GM18873 (cell line): ENCODE results near the gene DZANK1.
"Not testable (repeated sequence)": the region's sequence is repeated elsewhere in the genome, so short reads cannot be mapped to it uniquely, and the experiment has no call there.

ENCODE experiments used
- ATAC-seq: cut with Tn5 transposase; IDR thresholded peaks from one replicate; pipeline ENCODE4 v1.9.1; 2021; ENCODE audit warnings: mild to moderate bottlenecking, moderate library complexity, moderate number of reproducible peaks; ENCODE audit not compliant: unreplicated experiment, low FRiP score

The DZANK1 gene

GRCh38 chr20:18466894-18467730 lies at the start of gene DZANK1, which contains the start of gene POLR3F:
DZANK1 (minus strand) TSS chr20:18467030; CDS start chr20:18465358, 1,672 bp downstream.
POLR3F (plus strand) TSS chr20:18467390; CDS start chr20:18467507, 117 bp downstream.
- peak; percentile 94 for ATAC-seq

DNA sequence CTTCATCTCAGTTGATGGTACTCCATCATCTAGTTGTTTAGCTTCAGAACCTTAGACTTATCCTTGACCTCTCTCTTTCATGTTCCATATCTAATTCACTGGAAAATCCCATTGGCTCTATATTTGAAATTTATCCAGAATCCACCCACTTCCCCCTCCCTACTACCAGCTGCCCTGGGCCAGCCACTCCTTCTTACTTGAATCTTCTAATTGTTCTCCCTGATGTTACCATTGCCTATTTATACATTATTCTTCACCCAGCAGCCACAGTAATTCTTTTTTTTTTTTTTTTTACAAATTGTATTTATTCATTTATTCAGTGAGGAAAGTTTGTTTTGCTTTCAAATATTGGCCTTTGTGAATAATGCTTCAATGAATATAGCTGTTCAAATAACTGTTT lies 49.1 kb upstream of the DZANK1 start:
- ATAC-seq, result no peak

DNA sequence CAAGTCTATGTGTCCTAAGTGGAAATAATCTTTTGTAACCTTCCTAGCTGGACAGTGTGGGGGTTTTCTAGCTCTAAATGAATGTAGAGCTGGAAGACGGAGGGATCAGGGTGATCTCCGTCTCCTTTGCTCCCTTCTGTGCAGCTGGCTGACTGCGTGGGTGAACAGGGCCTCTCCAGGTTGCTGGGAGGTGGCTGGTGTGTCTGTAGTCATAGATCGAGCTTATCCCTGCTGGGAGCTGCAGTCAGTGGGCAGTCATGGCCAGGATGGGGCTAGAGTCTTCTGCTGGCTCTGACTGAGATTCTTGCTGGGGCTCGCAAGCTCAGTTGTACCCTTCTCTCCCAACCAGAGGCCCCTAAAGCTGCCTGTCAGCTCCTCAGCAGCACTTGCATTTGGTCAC lies 47.3 kb upstream of the DZANK1 start:
- no peak for ATAC-seq

- ATAC-seq, result no peak
These were observed 46.4 kb upstream of the DZANK1 start for GRCh38 chr20:18513208-18513607.

DNA sequence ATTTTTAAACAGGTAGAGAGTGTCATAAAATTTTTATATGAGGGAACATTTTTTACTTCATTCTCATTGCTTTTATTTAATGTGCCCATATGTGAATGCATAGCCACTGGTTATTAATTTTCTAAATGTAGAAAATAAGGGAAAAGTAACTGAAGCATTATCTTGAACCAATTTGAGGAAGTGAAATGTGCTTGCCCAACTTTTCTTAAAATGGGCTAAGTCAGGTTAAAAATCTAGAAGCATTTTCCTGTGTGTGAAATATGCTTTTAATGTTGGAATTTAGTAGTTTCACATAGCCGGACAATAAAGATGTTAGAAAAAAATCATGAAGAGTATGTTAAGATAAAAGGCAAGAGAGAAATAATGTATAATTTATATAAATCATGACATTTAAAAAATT lies 44.7 kb upstream of the DZANK1 start:
- no peak for ATAC-seq

- peak; percentile 97 for ATAC-seq
These were observed 40.7 kb upstream of the DZANK1 start, which contains the start of gene SEC23B for GRCh38 chr20:18507218-18508191. SEC23B (plus strand) TSS chr20:18507940; CDS start chr20:18510836, 2,896 bp downstream.

DNA sequence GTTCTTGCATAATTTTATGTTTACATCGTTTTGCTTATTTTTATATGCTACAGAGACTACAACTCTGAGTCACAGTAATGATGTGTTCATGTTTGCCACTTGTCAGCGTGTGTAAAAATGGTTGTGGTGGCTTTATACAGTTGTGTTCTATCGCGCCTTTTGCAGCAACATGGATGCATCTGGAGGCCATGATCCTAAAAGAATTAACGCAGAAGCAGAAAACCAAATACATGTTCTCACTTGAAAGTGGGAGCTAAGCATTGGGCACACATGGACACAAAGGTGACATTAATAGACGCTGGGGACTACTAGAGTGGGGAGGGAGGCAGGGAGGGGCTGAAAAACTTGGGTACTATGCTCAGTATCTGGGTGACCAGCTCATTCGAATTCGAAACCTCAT lies 39.9 kb upstream of the DZANK1 start:
- ATAC-seq, result no peak

- no peak for ATAC-seq
These were observed 37.7 kb upstream of the DZANK1 start for GRCh38 chr20:18504479-18505060.

DNA sequence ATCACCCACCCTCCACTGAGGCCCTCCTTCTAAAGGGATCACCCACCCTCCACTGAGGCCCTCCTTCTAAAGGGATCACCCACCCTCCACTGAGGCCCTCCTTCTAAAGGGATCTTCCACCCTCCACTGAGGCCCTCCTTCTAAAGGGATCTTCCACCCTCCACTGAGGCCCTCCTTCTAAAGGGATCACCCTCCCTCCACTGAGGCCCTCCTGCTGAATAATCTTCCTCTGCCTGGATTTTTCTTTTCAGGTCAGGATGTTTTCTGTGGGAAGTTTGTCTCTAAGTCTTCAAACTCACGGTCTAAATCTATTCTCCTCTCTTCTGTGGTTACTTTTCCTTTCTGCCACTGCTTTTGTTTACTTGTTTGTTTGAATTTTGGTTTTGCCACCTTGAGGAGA lies 34.8 kb upstream of the DZANK1 start:
- ATAC-seq, result not testable (repeated sequence)

GRCh38 chr20:18497603-18498002 lies 30.8 kb upstream of the DZANK1 start:
- no peak for ATAC-seq

GRCh38 chr20:18496740-18497592 lies 30.1 kb upstream of the DZANK1 start, which contains the start of gene RBBP9:
RBBP9 (minus strand) TSS chr20:18497225; CDS start chr20:18497167, 58 bp downstream.
- ATAC-seq, result peak; percentile 94

- ATAC-seq, result no peak
These were observed 29.2 kb upstream of the DZANK1 start for GRCh38 chr20:18496042-18496441.

DNA sequence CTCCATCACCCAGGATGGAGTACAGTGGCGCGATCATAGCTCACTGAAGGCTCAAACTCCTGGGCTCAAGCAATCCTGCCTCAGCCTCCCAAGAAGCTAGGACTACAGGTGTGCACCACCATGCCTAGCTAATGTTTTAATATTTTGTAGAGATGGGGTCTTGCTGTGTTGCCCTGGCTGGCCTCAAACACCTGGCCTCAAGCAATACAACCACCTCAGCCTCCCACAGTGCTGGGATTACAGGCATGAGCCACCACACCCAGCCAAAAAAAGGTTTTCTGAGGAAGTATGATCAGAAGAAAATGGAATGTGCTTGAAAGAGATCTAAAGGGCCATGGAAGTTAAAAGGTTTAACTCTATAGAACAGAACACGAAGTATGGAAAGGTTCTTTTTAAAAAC lies 21.5 kb upstream of the DZANK1 start:
- ATAC-seq, result no peak

DNA sequence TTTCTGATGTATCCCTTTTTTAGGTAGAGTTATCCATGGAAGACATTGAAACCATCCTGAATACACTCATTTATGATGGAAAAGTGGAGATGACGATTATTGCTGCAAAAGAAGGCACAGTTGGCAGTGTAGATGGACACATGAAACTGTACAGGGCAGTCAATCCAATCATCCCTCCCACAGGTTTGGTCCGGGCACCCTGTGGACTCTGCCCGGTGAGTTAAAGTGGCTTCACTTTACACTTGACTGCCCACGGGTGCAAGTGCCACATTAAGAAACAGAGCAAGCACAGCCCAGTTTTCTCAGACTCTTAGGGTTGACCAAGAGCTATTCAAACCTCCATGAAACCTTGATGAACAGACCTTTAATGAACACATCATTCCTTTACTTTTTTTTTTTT lies 14.8 kb upstream of the DZANK1 start:
- ATAC-seq, result no peak

GRCh38 chr20:18477821-18478220 lies 11.0 kb upstream of the DZANK1 start:
- ATAC-seq, result no peak

DNA sequence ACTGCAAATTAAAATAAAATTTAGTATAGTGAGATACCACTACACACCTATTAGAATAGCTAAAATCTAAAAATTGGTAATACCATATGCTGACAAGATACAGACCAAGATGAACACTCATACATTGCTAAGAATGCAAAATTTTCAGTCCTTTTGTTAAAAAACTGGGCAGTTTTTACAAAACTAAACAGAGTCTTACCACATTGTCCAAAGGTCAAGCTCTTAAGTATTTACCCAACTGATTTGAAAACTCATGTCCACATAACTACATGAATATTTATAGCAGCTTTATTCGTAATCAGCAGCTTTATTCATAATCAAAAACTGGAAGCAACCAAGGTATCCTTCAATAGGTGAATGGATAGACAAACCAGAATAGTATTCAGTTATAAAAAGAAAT lies 10.4 kb upstream of the DZANK1 start:
- no peak for ATAC-seq

DNA sequence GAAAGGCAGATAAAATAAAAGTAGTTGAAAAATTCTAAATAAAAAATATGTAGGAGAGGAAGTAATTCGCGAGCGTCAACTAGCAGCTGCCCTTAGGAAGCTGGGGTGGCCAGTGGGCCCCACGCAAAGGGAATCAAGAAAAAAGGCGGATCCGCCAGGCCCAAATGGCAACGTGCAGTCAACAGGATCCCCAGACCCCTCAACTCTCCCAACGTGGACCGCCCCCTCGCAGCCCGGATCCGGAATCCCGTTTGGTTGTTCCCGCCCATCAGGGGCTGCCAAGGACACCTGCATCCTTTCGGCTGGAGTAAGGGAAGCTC lies 296 bp downstream of the DZANK1 start:
- ATAC-seq, result no peak

- no peak for ATAC-seq
These were observed 1.2 kb downstream of the DZANK1 start for GRCh38 chr20:18465536-18466200.

GRCh38 chr20:18456600-18456999 lies 10.2 kb downstream of the DZANK1 start:
- ATAC-seq, result no peak
